GM21786 (cell line): Measurements from ENCODE around the gene KNTC1.
"Not testable (repeated sequence)": the region's sequence is repeated elsewhere in the genome, so short reads cannot be mapped to it uniquely, and the experiment has no call there.

ENCODE experiments used
- ATAC-seq: cut with Tn5 transposase; IDR thresholded peaks from one replicate; pipeline ENCODE4 v1.9.1; 2021; ENCODE audit not compliant: unreplicated experiment

KNTC1 gene

GRCh38 chr12:122526683-122527477 is at the start of gene KNTC1, which contains the start of gene RSRC2:
Gene KNTC1, plus strand, starts transcription at chr12:122527249. Its CDS starts 2,815 bp downstream, at chr12:122530064.
Gene RSRC2, minus strand, starts transcription at chr12:122526936. Its CDS starts 83 bp downstream, at chr12:122526853.
- ATAC-seq, result peak; percentile 87

- no peak for ATAC-seq
These were observed 46.3 kb upstream of the KNTC1 start for GRCh38 chr12:122480753-122481152.

GRCh38 chr12:122481861-122482260 is 45.2 kb upstream of the KNTC1 start:
- no peak for ATAC-seq

GRCh38 chr12:122483969-122484368 is 43.1 kb upstream of the KNTC1 start:
- no peak for ATAC-seq

- not testable (repeated sequence) for ATAC-seq
These were observed 42.7 kb upstream of the KNTC1 start for GRCh38 chr12:122484385-122484784.

GRCh38 chr12:122486360-122486759 is 40.7 kb upstream of the KNTC1 start:
- ATAC-seq, result not testable (repeated sequence)

- no peak for ATAC-seq
These were observed 40.1 kb upstream of the KNTC1 start for GRCh38 chr12:122486805-122487426.

- not testable (repeated sequence) for ATAC-seq
These were observed 39.2 kb upstream of the KNTC1 start for GRCh38 chr12:122487807-122488206.

- no peak for ATAC-seq
These were observed 38.0 kb upstream of the KNTC1 start for GRCh38 chr12:122489038-122489437.

- ATAC-seq, result no peak
These were observed 35.1 kb upstream of the KNTC1 start for GRCh38 chr12:122491991-122492390.

GRCh38 chr12:122493222-122493621 is 33.8 kb upstream of the KNTC1 start:
- ATAC-seq, result not testable (repeated sequence)

GRCh38 chr12:122495258-122495657 is 31.8 kb upstream of the KNTC1 start:
- ATAC-seq, result no peak

GRCh38 chr12:122499991-122500684 is 26.9 kb upstream of the KNTC1 start:
- ATAC-seq, result peak; percentile 4

- ATAC-seq, result peak; percentile 92
These were observed 26.2 kb upstream of the KNTC1 start, which contains the start of gene ZCCHC8 for GRCh38 chr12:122500685-122501488. Gene ZCCHC8, minus strand, starts transcription at chr12:122500932. Its CDS starts 92 bp downstream, at chr12:122500840.

- no peak for ATAC-seq
These were observed 25.5 kb upstream of the KNTC1 start for GRCh38 chr12:122501489-122501989.

- ATAC-seq, result no peak
These were observed 23.8 kb upstream of the KNTC1 start for GRCh38 chr12:122503147-122503751.

- no peak for ATAC-seq
These were observed 23.1 kb upstream of the KNTC1 start for GRCh38 chr12:122503783-122504590.

GRCh38 chr12:122505419-122506051 is 21.5 kb upstream of the KNTC1 start:
- no peak for ATAC-seq
